H1 (cell line): ENCODE results near the gene PATL2.

ENCODE experiments used
- ATF2 ChIP-seq: IDR thresholded peaks from 2 replicates; pipeline ENCODE4 v1.6.1; 2012; ENCODE audit warnings: low read length, inconsistent platforms
- EP300 ChIP-seq, 2 experiments: IDR thresholded peaks; 1 replicate in 1 of 2; 2 replicates in 1 of 2; pipeline ENCODE4 v1.6.1; 2011 to 2012; ENCODE audit warnings: low read depth in 2 of 2, low read length in 2 of 2, mild to moderate bottlenecking in 2 of 2, borderline replicate concordance in 1 of 2, inconsistent platforms in 1 of 2, moderate library complexity in 1 of 2
- POLR2A ChIP-seq, 2 experiments: IDR thresholded peaks; 1 replicate in 1 of 2; 2 replicates in 1 of 2; pipeline ENCODE4 v1.6.1; 2011; ENCODE audit warnings: low read depth in 2 of 2, low read length in 2 of 2, mild to moderate bottlenecking in 2 of 2; ENCODE audit errors: control extremely low read depth in 1 of 2
- USF2 ChIP-seq: IDR thresholded peaks from 2 replicates; pipeline ENCODE4 v1.6.1; 2011; ENCODE audit warnings: low read length, improper control_type of control experiment

GRCh38 chr15:44712346-44713005 is 1.4 kb upstream of the PATL2 start:
- TF ChIP-seq POLR2A (IDR thresholded peaks at IDR 0.05; ENCODE audit: control extremely low read depth in 1 of 2, low read depth in 2 of 2, low read length in 2 of 2), result no peak
- no peak for TF ChIP-seq USF2
- no peak for TF ChIP-seq ATF2
- TF ChIP-seq EP300 (IDR thresholded peaks at IDR 0.05; ENCODE audit: borderline replicate concordance in 1 of 2, low read depth in 2 of 2, low read length in 2 of 2), result no peak
